Hematopoietic multipotent progenitor cell (in vitro differentiated cells): ENCODE data around the gene R3HDM2. TPM values are rescaled to one million over a fixed set of nuclear protein-coding genes. Genes with fewer than 3 reads are reported as not detected.

Source experiments
- DNase-seq, 3 donors: peaks; one replicate each; pipeline ENCODE4 v3.0.0-alpha.2; 2011 to 2015; ENCODE audit warnings: low read depth in 2 of 3, low spot score in 2 of 3
- total RNA-seq: library from RNA; depleted of rRNA; stranded (reverse); fragments of >200 nt; gene quantifications from one replicate; pipeline ENCODE4 v1.2.3, GENCODE V29; 2012

The R3HDM2 gene
- 35.8 TPM for total RNA-seq

DNA sequence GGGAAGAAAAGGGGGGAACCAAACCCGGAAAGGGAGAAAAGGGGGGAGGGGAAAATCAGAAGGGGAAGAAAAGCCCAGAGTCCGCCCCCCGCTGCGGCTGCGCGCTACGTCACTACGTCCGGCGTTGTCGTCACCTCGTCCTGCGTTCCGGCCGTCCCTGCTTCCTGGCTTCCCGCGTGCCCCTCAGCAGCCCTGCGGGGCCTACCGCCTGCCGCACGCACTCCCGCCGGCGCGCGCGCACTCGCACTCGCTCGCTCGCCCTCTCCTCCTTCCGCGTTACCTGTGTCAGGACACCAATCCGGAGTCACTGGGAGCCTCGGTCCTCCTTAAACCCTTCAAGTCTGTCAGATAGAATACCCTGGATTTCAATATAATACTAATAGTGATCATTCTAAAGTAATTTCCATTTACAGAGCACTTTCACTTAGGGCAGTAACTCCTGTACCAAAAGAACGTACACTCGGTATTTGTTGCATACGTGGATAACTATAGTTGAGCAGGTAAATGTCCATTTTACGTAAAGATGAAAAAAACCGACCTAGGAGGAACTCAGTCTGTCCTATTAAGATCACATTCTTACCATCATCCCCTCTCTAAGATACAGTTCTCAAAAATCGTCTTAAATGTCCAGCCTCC, at the start of gene R3HDM2:
Gene R3HDM2, minus strand, starts transcription at position 113 of the 636 bp plus-strand sequence. CDS start 120,615 bp downstream, outside the sequence.
- DNase-seq, result peak; percentile 89 to 97 (median 97)

- peak; percentile 60 to 90 (median 70) for DNase-seq
These were observed 48.7 kb upstream of the R3HDM2 start, which contains the start of gene ARHGAP9 for GRCh38 chr12:57479376-57480115. TSS of gene ARHGAP9 (minus strand) at chr12:57479866. CDS start at chr12:57479406, 460 bp downstream.

DNA sequence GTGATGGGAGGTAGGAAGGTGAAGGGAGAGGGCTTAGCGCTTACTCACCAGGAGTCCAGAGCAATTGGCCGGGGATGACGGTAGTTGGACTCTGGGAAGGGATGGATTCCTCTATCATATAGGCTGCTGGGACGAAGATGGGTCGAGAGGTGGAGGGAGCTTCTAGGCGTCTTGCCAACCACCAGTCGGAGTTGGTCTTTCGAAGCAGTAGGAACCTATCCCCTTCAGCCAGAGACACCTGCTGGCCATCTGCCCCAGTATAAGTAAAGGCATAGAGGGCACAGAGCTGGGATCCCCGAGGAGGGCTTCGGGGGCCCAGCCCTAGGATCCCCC, 48.2 kb upstream of the R3HDM2 start:
- DNase-seq, result no peak

GRCh38 chr12:57477710-57478681, 47.2 kb upstream of the R3HDM2 start:
- no peak for DNase-seq

DNA sequence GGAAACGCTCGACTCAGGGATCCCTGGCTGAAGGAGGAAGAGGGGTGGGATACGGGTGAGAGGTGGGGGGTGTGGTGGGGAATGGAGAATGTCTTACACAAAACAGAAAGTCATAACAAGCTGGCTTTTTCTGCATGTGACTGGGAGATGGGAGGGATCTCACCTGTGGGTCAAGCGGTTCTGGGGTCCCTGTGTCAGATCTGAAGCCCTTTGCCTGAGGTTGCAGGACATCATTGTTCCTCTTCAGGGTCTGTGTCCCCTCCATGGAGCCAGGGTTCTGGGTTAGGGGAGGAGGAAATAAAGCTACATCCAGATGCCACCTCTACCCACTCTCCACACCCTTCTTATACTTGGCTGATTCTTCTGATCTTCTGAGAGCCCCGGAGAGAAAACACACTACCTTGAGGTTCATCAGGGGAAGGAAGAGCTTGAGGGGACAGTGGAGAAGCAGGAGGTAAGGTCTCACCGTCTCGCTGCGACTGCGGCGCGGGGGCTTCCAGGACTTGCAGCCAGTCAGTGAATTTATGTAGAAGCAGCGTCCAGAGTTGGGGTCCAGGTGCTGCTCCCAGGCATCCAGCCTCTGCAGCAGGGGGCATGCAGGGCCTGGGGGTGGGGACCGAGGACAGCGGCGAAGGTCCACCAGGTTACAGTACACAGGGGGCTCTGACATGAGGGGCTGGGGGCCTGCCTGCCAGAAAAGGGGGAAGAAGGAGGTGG, 46.3 kb upstream of the R3HDM2 start:
- no peak for DNase-seq

DNA sequence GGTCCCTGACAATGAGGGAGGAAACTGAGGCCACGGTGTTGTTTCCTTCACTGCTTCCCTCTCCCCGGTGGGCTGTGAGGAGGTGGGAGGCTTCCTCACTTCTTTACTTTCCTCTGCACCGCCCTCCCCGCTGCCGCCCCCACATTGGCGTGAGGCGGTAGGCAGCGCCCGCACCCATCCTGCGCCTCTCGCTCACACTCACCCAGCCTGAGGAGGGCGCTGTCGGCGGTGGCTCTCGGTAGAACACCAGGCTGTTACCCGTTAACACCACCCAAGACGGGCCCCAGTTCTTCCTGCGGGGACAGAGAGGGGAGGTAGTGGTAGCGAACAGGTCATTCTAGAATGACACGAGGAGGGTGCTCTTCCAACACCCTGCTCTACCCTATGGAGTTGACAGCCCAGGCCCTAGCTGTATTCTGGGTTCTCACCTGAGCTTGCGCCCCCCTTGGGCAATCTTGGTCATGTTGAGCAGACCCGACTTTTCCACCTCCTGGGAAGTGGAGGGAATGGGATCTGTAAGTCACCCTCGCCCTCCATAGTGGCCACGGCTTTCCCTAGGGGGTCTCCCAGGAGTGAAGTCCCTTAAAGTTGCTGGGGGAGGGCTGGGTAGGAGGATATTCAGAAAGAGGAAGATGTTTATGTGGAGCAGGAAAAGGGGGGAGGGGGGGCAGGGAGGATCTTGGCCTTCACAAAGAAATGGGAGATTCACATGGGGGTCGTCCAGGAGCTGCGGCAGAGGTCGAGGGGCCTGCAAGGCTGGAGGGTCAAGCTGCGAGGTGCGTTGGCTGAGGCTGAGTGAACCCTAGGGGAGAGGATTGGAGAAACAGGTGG, 45.5 kb upstream of the R3HDM2 start:
- peak in 1 of 3 donors; percentile 79 for DNase-seq

DNA sequence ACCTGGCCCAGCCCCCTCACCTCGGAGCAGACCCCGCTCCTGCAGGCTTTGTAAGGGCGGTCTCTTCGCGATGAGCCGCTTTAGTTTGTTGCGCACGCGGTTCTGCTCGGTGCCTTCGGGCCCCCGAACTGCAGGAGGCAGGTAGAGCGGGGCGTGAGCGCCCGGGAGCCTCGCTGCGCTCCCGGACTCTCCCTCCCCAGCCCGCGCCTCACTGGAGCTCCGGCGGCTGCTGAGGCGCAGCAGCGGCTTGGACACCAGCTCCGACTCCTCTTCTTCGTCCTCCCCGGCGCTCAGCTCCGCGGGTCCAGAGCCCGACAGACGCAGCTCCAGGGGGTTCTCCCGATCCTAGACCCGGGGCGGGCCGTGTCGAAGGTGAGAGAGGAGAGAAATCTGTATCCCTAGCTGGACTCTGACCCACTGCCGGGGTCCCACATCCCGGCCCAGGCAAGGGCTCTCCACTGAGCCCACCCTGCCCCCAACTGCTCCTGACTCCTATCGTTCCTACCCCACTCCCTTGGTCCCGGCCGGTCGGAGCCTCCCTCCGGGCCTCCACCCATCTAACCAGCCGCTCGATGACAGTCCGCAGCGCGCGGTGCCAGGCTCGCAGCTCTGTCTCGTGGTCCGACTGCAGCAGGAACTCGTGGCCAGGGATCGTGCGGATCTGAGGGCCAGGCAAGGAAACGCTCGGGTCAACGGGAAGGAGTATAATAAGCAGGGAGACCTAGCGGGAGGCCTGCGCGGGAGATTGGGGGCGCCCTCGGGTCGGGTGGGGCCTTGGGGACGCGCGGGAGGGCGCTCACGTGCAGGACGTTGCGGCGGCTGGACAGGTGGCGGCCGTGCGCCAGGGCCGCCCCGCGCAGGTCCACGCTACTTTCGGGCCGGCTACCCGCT, 44.7 kb upstream of the R3HDM2 start:
- no peak for DNase-seq

- DNase-seq, result no peak
These were observed 44.0 kb upstream of the R3HDM2 start for GRCh38 chr12:57474862-57475261.

GRCh38 chr12:57474430-57474829, 43.6 kb upstream of the R3HDM2 start:
- DNase-seq, result no peak

- DNase-seq, result no peak
These were observed 43.0 kb upstream of the R3HDM2 start for GRCh38 chr12:57473886-57474285.

- DNase-seq, result no peak
These were observed 42.5 kb upstream of the R3HDM2 start for GRCh38 chr12:57473392-57473791.

GRCh38 chr12:57472391-57472790, 41.5 kb upstream of the R3HDM2 start:
- no peak for DNase-seq

DNA sequence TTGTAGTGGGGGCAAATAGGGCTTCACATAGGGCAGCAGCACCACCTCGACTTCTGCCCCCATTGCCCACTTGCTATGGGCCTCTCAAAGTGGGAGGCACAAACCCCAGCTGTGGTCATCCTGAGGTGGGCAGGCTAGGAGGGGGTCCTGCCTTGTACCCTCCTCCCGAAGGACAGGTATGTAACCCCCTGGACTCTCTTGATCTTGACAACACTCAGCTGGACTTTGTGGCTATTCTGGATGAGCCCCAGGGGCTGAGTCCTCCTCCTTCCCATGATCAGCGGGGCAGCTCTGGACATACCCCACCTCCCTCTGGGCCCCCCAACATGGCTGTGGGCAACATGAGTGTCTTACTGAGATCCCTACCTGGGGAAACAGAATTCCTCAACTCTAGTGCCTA, 40.8 kb upstream of the R3HDM2 start:
- no peak for DNase-seq

DNA sequence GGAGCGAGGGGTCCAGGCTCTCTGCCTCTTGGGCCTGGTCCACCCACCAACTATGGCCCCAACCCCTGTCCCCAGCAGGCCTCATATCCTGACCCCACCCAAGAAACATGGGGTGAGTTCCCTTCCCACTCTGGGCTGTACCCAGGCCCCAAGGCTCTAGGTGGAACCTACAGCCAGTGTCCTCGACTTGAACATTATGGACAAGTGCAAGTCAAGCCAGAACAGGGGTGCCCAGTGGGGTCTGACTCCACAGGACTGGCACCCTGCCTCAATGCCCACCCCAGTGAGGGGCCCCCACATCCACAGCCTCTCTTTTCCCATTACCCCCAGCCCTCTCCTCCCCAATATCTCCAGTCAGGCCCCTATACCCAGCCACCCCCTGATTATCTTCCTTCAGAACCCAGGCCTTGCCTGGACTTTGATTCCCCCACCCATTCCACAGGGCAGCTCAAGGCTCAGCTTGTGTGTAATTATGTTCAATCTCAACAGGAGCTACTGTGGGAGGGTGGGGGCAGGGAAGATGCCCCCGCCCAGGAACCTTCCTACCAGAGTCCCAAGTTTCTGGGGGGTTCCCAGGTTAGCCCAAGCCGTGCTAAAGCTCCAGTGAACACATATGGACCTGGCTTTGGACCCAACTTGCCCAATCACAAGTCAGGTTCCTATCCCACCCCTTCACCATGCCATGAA, 40.3 kb upstream of the R3HDM2 start:
- no peak for DNase-seq

DNA sequence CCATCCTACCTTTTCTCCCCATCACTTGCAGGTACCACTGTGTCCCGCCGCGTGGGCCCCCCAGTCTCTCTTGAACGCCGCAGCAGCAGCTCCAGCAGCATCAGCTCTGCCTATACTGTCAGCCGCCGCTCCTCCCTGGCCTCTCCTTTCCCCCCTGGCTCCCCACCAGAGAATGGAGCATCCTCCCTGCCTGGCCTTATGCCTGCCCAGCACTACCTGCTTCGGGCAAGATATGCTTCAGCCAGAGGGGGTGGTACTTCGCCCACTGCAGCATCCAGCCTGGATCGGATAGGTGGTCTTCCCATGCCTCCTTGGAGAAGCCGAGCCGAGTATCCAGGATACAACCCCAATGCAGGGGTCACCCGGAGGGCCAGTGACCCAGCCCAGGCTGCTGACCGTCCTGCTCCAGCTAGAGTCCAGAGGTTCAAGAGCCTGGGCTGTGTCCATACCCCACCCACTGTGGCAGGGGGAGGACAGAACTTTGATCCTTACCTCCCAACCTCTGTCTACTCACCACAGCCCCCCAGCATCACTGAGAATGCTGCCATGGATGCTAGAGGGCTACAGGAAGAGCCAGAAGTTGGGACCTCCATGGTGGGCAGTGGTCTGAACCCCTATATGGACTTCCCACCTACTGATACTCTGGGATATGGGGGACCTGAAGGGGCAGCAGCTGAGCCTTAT, 39.6 kb upstream of the R3HDM2 start:
- DNase-seq, result no peak

DNA sequence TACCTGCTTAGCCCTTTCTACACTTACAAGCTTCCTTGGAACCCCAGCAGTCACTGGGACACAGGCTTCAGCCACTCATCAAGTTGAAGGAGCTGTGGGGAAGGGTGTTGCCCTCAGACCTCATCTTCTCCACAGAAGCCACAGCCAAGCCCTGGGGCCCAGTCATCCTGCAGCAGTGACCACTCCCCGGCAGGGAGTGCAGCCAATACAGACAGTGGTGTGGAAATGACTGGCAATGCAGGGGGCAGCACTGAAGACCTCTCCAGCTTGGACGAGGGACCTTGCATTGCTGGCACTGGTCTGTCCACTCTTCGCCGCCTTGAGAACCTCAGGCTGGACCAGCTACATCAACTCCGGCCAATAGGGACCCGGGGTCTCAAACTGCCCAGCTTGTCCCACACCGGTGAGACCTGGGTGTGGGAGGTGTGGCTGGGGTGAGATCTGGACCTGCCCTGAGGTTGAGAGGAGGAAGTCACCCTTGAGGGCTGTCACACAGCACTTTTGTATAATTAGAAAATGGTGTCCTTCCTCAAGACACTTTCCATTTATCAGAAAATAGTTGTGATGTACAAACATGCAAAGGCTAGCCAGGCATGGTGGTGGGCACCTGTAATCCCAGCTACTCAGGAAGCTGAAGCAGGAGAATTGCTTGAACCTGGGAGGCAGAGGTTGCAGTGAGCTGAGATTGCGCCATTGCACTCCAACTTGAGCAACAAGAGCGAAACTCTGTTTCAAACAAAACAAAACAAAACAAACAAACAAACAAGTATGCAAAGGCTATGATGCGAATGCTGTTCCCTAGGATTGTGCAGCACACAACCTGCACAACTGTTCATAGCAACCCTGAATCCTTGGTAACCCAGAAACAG, 38.7 kb upstream of the R3HDM2 start:
- DNase-seq, result no peak

DNA sequence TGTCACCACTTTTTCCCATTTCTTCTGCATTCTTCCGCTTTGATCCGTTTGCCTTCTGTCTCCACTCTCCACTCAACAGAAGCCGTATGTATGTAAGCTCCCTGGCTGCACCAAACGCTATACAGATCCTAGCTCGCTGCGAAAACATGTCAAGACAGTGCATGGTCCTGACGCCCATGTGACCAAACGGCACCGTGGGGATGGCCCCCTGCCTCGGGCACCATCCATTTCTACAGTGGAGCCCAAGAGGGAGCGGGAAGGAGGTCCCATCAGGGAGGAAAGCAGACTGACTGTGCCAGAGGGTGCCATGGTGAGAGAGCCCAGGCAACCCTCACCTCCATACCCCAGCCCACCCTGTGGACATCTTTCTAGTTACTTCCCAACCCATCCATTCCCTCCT, 37.1 kb upstream of the R3HDM2 start:
- no peak for DNase-seq
